Stimulated activated CD4-positive, alpha-beta T cell treated with anti-CD3 and anti-CD28 coated beads, Interleukin-12 subunit alpha, Interleukin-12 subunit beta, amount 100 ng/mL, for 24 hours (primary cell): Measurements from ENCODE around the gene MRPL36.

ENCODE experiments used
- DNase-seq, 2 experiments: peaks; one replicate each; pipeline ENCODE4 v3.0.0-alpha.2; 2020; ENCODE audit warnings: low read depth in 2 of 2

The MRPL36 gene

GRCh38 chr5:1749346-1750124 is 50.1 kb downstream of the MRPL36 start:
- no peak for DNase-seq

GRCh38 chr5:1748845-1749244 is 50.8 kb downstream of the MRPL36 start:
- DNase-seq, result no peak
